Neural progenitor cell (in vitro differentiated cells): Measurements from ENCODE around the gene GALNT2. TPM values are rescaled to one million over a fixed set of nuclear protein-coding genes. Genes with fewer than 3 reads are reported as not detected.

Source experiments
- DNase-seq: peaks from one replicate; pipeline ENCODE4 v3.0.0-alpha.2; 2016; ENCODE audit warnings: low spot score
- H2AFZ ChIP-seq: fragments of 200-600 bp; sonication (generic); replicated peaks from 2 replicates; pipeline ENCODE4 v1.6.1; 2016; ENCODE audit warnings: antibody characterized with exemption
- H3F3A ChIP-seq: fragments of 200-600 bp; sonication (generic); 2 replicates; pipeline ENCODE4 v1.6.1; 2016; ENCODE audit warnings: antibody characterized with exemption, low read depth
- H3K27ac ChIP-seq: fragments of 200-600 bp; sonication (generic); 2 replicates; pipeline ENCODE4 v1.5.1; 2016; ENCODE audit warnings: mild to moderate bottlenecking
- H3K27me3 ChIP-seq: fragments of 200-600 bp; sonication (generic); 2 replicates; pipeline ENCODE4 v1.6.1; 2016; ENCODE audit warnings: mild to moderate bottlenecking, moderate library complexity
- H3K36me3 ChIP-seq: fragments of 200-600 bp; sonication (generic); 2 replicates; pipeline ENCODE4 v1.5.1; 2016
- H3K4me1 ChIP-seq: fragments of 200-600 bp; sonication (generic); 2 replicates; pipeline ENCODE4 v1.6.1; 2016; ENCODE audit warnings: mixed run types
- H3K4me2 ChIP-seq: fragments of 200-600 bp; sonication (generic); 2 replicates; pipeline ENCODE4 v1.6.1; 2016
- H3K4me3 ChIP-seq: fragments of 200-600 bp; sonication (generic); 2 replicates; pipeline ENCODE4 v1.5.1; 2016
- H3K79me2 ChIP-seq: fragments of 200-600 bp; sonication (generic); 2 replicates; pipeline ENCODE4 v1.6.1; 2016; ENCODE audit warnings: low read depth
- H3K9ac ChIP-seq: fragments of 200-600 bp; sonication (generic); 2 replicates; pipeline ENCODE4 v1.6.1; 2016
- H3K9me3 ChIP-seq: fragments of 200-600 bp; sonication (generic); 2 replicates; pipeline ENCODE4 v1.5.1; 2016; ENCODE audit warnings: low read depth
- H4K20me1 ChIP-seq: fragments of 200-600 bp; sonication (generic); 2 replicates; pipeline ENCODE4 v1.6.1; 2016; ENCODE audit warnings: low read depth
- H3K27ac Mint-ChIP-seq: 3 replicates; pipeline ENCODE4 v1.8.0; 2021; ENCODE audit warnings: mixed read lengths
- H3K27me3 Mint-ChIP-seq: 2 replicates; pipeline ENCODE4 v1.8.0; 2022; ENCODE audit warnings: low read depth, mild to moderate bottlenecking, inconsistent platforms, moderate library complexity, mixed read lengths; ENCODE audit not compliant: insufficient read depth
- H3K36me3 Mint-ChIP-seq: 3 replicates; pipeline ENCODE4 v1.8.0; 2021; ENCODE audit warnings: mixed read lengths
- H3K4me1 Mint-ChIP-seq: 3 replicates; pipeline ENCODE4 v1.8.0; 2021; ENCODE audit warnings: mixed read lengths
- H3K4me3 Mint-ChIP-seq: 3 replicates; pipeline ENCODE4 v1.8.0; 2021; ENCODE audit warnings: mild to moderate bottlenecking, moderate library complexity, mixed read lengths
- H3K9me3 Mint-ChIP-seq: 3 replicates; pipeline ENCODE4 v1.8.0; 2020; ENCODE audit warnings: mixed read lengths
- EZH2 ChIP-seq: fragments of 200-600 bp; sonication (generic); IDR thresholded peaks from 2 replicates; pipeline ENCODE4 v1.6.1; 2017; ENCODE audit warnings: antibody characterized with exemption, mild to moderate bottlenecking, moderate library complexity
- EZH2phosphoT487 ChIP-seq: fragments of 200-600 bp; sonication (generic); IDR thresholded peaks from 2 replicates; pipeline ENCODE4 v1.6.1; 2017; ENCODE audit warnings: antibody characterized with exemption
- total RNA-seq: library from RNA; depleted of rRNA; stranded (reverse); fragments of >200 nt; gene quantifications from 2 replicates; pipeline ENCODE4 v1.2.3, GENCODE V29; 2015; ENCODE audit warnings: low replicate concordance
- TF ChIP-seq, protein P1 (sequence below): fragments of 200-600 bp; sonication (generic); IDR thresholded peaks from 2 replicates; pipeline ENCODE4 v1.5.1; 2017; ENCODE audit warnings: antibody characterized with exemption, mild to moderate bottlenecking

Gene GALNT2
- total RNA-seq, 1 donor from 2014 or later = 37.6 TPM

DNA sequence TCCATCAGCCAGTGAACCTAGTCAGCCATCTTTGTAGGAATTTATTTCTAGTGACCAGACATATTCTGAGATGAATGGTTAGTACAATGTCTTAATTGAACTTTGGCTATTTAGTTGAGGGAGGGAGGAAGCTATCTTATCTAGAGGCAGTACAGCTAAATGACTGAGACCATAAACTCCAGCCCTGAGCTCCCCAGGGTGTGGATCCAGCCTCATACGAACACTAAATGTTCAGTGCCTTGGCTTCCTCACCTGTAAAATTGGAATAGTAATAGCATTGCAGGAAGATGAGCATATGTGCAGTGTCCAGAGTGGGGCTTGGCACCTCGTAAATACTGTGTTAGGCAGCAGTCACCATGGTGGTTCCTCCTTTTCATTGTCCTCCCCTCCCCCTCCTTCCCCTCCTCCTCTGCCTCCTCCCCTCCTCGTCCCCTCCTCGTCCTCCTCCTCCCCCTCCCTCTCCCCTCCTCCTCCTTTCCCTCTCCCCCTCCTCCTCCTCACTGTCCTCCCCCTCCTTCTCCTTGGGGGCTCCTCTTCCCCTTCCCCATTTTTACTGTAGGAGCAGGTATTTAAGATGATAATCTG lies 108.2 kb downstream of the GALNT2 start:
- Mint-ChIP-seq H3K9me3 (no peaks in the 10 kb centered on the region), H3K27me3 (no peaks in the 10 kb centered on the region), H3K4me1 (peaks cover 38% of the 10 kb centered on the region), H3K4me3 (no peak overlapping the region), H3K36me3 (peaks cover 13% of the 10 kb centered on the region), H3K27ac (no peak overlapping the region)
- Histone ChIP-seq H3K36me3 (no peaks in the 10 kb centered on the region), H3K4me3 (no peak overlapping the region), H3F3A (no peaks in the 10 kb centered on the region), H3K79me2 (peaks cover 4% of the 10 kb centered on the region), H4K20me1 (no peaks in the 10 kb centered on the region), H3K9me3 (no peaks in the 10 kb centered on the region), H3K27ac (no peak overlapping the region), H3K9ac (no peak overlapping the region), H3K4me2 (no peak overlapping the region), H3K4me1 (peaks cover 22% of the 10 kb centered on the region), H3K27me3 (no peaks in the 10 kb centered on the region), H2AFZ (no peak overlapping the region)
- DNase-seq = no peak
- TF ChIP-seq EZH2 (no peak), EZH2phosphoT487 (no peak)
- TF ChIP-seq, protein P1, sequence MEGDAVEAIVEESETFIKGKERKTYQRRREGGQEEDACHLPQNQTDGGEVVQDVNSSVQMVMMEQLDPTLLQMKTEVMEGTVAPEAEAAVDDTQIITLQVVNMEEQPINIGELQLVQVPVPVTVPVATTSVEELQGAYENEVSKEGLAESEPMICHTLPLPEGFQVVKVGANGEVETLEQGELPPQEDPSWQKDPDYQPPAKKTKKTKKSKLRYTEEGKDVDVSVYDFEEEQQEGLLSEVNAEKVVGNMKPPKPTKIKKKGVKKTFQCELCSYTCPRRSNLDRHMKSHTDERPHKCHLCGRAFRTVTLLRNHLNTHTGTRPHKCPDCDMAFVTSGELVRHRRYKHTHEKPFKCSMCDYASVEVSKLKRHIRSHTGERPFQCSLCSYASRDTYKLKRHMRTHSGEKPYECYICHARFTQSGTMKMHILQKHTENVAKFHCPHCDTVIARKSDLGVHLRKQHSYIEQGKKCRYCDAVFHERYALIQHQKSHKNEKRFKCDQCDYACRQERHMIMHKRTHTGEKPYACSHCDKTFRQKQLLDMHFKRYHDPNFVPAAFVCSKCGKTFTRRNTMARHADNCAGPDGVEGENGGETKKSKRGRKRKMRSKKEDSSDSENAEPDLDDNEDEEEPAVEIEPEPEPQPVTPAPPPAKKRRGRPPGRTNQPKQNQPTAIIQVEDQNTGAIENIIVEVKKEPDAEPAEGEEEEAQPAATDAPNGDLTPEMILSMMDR = no peak

DNA sequence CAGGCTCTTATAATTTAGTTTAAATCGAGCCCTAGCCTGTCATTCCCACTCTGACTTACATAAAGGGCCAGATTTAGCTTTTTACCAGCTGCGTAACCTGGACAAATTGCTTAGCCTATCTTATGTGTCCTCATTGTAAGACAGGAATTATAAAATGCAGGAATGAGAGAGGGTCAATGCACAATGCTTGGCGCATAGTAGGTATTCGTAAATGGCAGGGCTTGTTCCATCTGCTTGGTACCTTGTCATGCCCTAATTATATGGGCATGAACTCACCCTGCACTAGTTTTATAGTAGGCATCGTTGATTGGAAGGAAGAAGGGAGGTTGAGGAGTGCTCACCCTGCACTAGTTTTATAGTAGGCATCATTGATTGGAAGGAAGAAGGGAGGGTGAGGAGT lies 108.8 kb downstream of the GALNT2 start:
- no peaks in the 10 kb centered on the region for H3K36me3 ChIP-seq
- Mint-ChIP-seq H3K27me3 (no peaks in the 10 kb centered on the region), H3K4me1 (peaks cover 34% of the 10 kb centered on the region), H3K27ac (no peak overlapping the region), H3K36me3 (peaks cover 17% of the 10 kb centered on the region), H3K4me3 (no peak overlapping the region), H3K9me3 (no peaks in the 10 kb centered on the region)
- H3K27me3 ChIP-seq = no peaks in the 10 kb centered on the region
- H3F3A ChIP-seq = no peaks in the 10 kb centered on the region
- no peak overlapping the region for H2AFZ ChIP-seq
- no peak overlapping the region for H3K9ac ChIP-seq
- no peaks in the 10 kb centered on the region for H3K9me3 ChIP-seq
- no peaks in the 10 kb centered on the region for H4K20me1 ChIP-seq
- no peak overlapping the region for H3K27ac ChIP-seq
- peaks cover 16% of the 10 kb centered on the region for H3K4me1 ChIP-seq
- no peak for DNase-seq
- H3K79me2 ChIP-seq = peaks cover 4% of the 10 kb centered on the region
- no peak overlapping the region for H3K4me3 ChIP-seq
- no peak for TF ChIP-seq EZH2phosphoT487
- no peak for TF ChIP-seq EZH2
- no peak overlapping the region for H3K4me2 ChIP-seq

DNA sequence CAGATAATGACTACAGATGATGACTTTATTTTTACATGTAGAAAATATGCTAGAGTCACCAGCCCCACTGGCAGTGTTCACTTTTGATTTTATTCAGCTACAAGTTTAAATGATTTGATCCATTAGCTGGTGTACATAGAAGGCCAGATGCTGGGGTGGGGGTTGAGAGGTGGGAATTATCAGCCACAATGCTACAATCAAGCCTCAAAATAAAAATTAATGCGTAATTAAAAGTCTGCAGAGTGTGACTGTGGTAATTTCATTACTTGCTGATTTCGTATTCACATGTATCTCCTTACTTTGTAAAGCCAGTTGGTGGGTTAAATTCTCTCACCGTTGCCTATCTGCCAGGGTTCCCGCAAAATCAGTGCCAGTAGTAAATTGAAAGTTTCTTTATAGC lies 109.3 kb downstream of the GALNT2 start:
- TF ChIP-seq, protein P1 = no peak
- TF ChIP-seq EZH2phosphoT487 = no peak
- no peak for TF ChIP-seq EZH2
- Histone ChIP-seq H2AFZ (no peak overlapping the region), H3K27ac (no peak overlapping the region), H3K9me3 (no peaks in the 10 kb centered on the region), H3F3A (no peaks in the 10 kb centered on the region), H3K9ac (no peak overlapping the region), H3K4me1 (peaks cover 15% of the 10 kb centered on the region), H3K4me2 (no peak overlapping the region), H3K79me2 (peaks cover 4% of the 10 kb centered on the region), H4K20me1 (no peaks in the 10 kb centered on the region), H3K27me3 (no peaks in the 10 kb centered on the region), H3K4me3 (no peak overlapping the region), H3K36me3 (no peaks in the 10 kb centered on the region)
- H3K36me3 Mint-ChIP-seq = peaks cover 19% of the 10 kb centered on the region
- H3K4me1 Mint-ChIP-seq = peaks cover 34% of the 10 kb centered on the region
- no peak for DNase-seq
- H3K4me3 Mint-ChIP-seq = no peak overlapping the region
- H3K27me3 Mint-ChIP-seq = no peaks in the 10 kb centered on the region
- H3K27ac Mint-ChIP-seq = no peak overlapping the region
- no peaks in the 10 kb centered on the region for H3K9me3 Mint-ChIP-seq

DNA sequence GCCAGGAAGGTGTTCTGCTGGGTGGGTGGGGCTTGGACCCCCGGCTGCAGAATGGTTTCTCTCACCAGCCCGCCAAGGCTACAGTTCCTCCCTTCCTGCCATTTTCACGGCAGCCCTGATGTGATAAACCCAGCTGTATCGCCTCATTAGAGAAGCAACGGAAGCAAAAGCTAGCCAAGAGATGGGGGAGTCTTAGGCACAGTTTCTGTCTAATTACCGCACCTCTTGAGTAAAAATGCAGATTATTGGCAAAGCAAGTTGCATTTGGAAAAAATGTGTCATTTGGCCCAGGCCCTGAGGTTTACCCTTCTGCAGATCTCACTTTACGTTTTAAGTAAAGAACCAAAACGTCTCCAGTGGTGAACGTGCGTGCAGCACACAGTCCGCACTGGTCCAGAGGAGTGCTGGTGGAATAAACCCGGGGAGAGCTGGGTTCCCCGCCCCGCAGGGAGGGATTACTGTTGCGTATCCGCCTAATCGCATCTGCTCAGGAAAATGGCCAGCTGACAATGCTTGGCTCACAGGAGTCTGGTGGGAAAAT lies 109.9 kb downstream of the GALNT2 start:
- H3K36me3 Mint-ChIP-seq = peaks cover 21% of the 10 kb centered on the region
- Histone ChIP-seq H3K4me3 (no peak overlapping the region), H3K4me2 (peak overlapping the region; percentile 41), H3K27ac (no peak overlapping the region), H3K9me3 (no peaks in the 10 kb centered on the region), H2AFZ (no peak overlapping the region), H3F3A (no peaks in the 10 kb centered on the region), H3K4me1 (peaks cover 15% of the 10 kb centered on the region), H3K27me3 (no peaks in the 10 kb centered on the region), H4K20me1 (no peaks in the 10 kb centered on the region), H3K36me3 (no peaks in the 10 kb centered on the region), H3K79me2 (peaks cover 4% of the 10 kb centered on the region), H3K9ac (no peak overlapping the region)
- TF ChIP-seq, protein P1 = no peak
- TF ChIP-seq EZH2phosphoT487 (no peak), EZH2 (no peak)
- H3K27me3 Mint-ChIP-seq = no peaks in the 10 kb centered on the region
- H3K4me3 Mint-ChIP-seq = no peak overlapping the region
- H3K9me3 Mint-ChIP-seq = no peaks in the 10 kb centered on the region
- peak overlapping the region; percentile 15 for H3K27ac Mint-ChIP-seq
- peak; percentile 62 for DNase-seq
- peaks cover 34% of the 10 kb centered on the region for H3K4me1 Mint-ChIP-seq
